CD4-positive, alpha-beta T cell treated with Interleukin-17A for 1 hour (primary cell): ENCODE data around the gene LAMA3.

Experiments
- DNase-seq: peaks from one replicate; pipeline ENCODE4 v3.0.0-alpha.2; 2020

Gene LAMA3

DNA sequence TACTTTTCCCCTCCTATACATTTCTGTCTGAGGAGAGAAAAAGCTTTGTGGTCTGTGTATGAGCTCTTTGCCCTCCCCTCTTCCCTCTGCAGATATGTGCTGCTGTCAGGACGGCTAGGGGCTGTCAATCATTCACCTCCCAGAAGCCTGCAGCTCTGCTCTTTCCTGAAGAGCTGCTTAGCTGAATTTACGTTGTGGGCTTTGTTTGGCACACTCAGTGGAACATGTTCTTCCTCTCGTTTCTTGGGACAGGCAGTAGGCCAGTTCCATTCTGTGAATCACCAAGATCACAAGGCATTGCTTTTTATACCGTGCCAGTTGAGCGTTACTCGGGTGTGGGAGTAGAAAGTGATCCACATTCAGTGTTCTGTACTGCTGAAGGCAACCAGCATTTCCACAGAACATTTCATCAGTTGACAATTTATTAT lies 136.7 kb downstream of the LAMA3 start:
- DNase-seq = no peak

DNA sequence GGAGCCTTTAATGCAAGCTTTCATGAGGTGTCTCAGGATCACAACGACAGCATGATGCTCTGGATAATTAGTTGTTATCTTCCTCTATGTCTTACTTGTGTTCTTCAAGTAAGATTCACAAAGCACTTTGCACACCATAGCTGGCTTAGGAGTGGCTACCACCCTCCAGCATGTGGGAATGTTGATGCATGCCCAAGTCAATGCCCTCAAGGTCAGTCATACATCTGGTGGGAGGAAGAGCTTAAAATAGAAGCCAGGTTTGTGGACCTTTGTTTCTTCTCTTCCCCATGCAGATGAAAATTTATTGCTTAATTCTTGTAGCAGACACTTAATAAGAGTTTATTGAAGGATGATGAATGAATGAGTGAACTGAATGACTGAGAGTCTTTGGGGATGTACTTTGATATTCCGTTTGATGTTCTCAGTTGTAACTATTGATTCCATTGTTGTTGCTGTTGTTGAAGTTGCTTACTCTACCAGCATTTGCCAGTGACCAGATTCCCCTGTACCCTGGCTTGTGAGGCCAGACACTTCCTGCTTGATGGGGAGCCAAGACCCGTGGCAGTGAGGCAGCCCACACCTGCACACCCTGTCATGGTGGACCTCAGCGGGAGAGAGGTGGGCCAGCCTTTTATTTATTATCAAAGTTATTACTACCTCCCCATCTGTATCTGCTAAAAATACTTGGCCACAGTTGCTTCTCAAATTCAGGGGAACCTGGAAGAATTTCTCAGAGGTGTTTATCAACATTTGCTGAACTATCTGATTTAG lies 137.8 kb downstream of the LAMA3 start:
- DNase-seq = no peak

DNA sequence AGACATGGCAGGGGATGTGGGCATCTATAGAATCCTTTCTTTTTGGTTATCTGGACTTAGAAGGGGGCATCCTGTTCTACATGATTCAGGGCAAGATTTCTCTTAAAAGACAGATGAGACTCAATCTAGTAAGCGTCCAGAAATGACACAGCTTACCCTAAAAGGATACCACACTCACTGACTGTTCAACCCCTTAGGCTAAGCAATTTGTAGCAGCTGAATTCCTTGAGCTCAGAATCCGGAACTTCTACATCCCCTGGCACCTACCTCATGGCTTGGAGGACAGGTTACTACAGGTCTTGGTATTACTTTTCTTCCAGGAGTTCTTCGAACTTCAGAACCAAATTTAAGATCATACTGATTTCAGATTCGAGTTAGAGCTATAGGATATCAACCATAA lies 138.4 kb downstream of the LAMA3 start:
- DNase-seq = no peak

DNA sequence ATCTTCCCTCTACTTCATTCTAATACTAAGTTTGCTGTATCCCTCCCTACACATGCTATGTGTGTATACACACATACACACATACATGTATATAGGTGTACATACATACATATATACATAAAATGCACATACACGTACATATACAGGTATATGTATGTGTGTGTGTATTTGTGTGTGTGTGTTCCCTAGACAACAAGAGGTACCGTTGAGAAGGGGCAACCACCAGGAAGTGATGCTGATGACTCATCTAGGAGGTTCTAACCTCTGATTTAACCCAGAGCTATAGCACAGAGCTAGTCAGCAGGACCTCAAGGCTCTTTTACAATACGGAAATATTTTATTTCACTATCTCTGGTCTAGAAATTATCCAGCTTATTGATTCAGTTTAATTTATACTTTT lies 139.2 kb downstream of the LAMA3 start:
- peak; percentile 91 for DNase-seq

DNA sequence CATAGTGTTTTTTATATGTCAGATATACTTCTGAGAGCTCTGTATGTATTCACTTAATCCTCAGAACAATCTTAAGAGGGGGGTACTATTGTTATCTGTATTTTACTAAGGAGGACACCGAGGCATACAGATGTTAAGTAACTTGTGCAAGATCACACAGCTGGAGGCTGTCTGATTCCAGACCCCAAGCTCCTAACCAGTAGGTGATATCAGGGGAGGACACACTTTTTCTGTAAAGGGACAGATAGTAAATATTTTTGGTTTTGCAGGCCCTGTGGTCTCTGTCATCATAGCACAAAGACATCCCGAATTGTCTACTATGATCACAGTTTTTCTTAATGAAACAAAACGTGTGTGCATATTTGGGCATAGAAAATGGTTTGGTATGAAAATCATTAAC lies 143.7 kb downstream of the LAMA3 start:
- no peak for DNase-seq

DNA sequence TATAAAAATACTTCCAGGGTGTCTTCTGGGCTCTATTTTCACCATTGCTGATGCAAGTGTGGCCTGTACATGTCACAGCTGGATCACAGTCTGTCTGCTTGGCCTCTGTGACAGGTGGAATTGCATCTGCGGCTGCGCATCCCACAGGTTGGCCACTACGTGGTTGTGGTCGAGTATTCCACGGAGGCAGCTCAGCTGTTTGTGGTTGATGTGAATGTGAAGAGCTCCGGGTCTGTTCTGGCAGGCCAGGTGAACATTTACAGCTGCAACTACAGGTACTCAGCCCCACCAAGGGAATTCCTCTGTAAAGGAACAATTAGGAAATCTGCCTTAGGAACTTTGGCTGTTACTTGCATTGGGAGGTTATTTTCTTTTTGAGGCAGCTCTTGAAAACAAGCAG lies 144.5 kb downstream of the LAMA3 start:
- no peak for DNase-seq

DNA sequence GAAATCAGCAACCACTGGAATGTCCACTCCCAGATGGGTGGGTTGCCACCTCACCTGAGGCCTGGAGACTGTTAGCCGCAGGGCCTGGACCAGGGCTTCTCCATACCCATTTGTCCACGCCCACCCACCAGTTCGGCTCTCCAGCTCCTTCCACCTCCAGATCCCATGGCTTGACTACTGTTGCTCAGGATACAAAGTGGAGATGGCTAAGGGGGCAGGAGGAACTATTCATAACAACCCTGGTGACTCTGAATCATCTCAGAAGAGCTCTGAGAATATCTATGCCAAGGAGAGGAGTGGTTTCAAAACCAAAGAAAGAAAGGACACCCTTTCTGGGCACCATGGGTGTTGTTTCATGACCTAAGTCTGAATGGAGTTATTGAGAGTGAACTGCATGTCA lies 145.8 kb downstream of the LAMA3 start:
- no peak for DNase-seq

DNA sequence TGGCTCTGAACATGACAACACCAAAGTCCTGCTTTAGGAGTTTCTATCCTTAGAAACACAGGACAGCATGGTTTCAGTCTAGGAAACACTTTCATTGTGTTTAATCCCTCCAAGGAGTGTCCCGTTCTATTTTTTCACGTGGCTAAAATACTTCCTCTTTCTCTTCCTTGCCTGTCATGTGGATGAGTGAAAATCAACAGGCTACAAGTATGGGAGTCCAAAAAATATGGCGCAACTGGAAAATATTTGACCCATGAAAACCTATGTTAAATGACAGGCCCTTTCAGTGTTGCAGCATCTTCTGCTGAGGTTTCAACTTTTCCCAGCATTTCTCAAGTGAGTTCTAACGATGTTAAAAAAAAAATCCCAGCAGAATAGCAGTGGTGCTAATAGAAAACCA lies 146.3 kb downstream of the LAMA3 start:
- DNase-seq = no peak

DNA sequence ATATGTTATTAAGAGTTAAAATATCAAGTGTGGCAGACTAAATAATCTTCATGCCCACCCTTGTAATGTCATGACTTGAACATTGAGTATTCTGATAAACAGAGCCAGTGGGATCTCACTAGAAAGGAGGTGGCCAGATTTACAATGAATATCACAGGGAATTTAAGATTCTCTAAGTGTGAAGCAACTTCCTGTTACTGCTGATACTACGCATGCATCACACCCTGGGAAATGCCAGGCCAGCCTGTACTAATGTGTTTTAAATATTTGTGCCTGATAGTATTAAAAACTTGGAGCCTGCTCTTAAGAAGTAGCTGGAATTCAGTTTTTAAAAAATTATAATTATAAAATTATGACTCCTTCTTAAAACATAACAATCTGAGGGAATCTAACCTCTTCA lies 148.3 kb downstream of the LAMA3 start:
- DNase-seq = peak; percentile 21

DNA sequence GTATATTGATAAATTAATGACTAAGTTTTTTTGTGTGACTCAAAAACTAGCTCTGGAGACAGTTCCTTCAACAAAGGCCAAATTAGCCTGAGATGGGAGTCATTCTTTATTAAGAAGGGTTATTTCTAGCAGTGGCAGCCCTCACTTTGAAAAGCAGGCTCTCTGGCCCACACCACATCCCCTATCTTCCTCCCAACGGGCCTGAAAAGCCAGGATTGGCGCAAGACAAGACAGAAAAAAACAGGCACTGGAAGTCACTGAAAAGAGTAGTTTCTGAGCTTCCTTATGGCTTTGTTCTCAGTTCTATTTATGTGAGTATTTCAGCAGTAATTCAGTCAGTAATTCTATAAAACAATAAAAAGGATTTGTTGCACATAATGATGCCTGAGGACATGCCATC lies 149.0 kb downstream of the LAMA3 start:
- DNase-seq = no peak

DNA sequence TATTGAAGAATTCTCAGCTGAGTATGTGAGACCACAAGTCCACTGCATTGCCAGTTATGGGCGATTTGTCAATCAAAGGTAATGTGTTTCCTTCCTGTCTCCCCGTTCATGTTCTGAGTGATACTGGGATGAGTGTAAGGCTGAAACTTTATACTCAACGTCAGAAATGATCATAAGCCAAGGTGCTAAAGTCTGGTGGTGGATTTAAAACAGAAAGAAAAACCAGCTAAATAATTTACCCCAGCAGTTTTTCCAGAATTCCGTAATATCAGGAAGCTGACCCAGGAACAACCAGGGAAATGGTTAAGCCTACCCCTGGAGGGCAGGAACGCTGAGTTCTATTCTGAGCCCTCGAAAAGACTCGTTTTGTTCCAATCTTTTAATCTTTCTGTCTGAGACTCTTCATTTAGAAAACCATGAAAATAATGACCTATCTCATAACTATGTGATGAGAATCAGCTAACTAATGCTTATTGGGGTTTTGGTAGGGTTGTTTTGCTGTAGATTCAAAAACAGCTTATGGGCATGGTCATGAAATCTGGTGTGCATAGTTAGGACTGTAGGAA lies 149.6 kb downstream of the LAMA3 start:
- DNase-seq = no peak

DNA sequence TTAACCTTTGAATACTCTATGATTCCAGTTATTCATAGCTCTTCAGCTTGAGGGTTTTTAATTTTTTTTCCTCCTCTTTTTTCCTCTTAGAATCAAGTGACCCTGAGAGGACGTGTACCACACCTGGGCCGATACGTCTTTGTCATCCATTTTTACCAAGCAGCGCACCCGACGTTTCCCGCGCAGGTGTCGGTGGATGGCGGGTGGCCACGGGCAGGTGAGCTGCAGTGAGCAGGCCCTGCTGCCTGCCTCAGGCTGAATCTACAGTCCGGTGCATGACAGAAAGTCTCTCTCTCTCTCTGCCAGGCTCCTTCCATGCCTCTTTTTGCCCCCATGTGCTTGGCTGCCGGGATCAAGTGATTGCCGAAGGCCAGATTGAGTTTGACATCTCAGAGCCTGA lies 153.1 kb downstream of the LAMA3 start:
- no peak for DNase-seq

DNA sequence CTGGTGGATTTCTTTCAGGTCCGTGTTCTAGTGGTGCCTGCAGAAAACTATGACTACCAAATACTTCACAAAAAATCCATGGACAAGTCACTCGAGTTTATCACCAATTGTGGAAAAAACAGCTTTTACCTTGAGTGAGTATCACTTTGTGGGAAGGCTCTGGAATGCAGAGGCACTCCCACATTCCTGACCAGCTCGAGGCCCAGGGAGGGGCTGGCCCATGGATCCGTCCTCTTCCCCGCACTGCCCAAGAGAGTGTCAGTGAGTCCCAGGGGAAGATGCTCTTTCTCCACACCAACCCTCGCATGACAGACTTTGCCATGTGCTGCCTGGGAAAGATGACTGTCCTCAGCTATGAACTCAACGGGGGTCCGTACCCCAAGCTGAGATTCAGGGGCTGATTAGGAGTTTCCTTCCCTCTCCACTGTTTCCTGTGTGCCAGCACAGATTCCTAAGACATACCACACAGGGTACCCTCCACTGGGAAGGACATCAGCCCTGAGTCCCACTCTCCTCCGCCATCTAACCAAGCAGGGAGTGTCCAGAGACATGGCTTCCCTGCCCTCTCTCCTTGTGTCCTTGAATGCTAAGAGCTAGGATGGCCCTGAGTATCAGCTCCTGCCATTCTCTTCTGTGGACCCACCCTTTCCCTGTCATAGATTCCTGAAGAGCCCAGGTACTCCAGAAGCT lies 155.9 kb downstream of the LAMA3 start:
- DNase-seq = no peak

DNA sequence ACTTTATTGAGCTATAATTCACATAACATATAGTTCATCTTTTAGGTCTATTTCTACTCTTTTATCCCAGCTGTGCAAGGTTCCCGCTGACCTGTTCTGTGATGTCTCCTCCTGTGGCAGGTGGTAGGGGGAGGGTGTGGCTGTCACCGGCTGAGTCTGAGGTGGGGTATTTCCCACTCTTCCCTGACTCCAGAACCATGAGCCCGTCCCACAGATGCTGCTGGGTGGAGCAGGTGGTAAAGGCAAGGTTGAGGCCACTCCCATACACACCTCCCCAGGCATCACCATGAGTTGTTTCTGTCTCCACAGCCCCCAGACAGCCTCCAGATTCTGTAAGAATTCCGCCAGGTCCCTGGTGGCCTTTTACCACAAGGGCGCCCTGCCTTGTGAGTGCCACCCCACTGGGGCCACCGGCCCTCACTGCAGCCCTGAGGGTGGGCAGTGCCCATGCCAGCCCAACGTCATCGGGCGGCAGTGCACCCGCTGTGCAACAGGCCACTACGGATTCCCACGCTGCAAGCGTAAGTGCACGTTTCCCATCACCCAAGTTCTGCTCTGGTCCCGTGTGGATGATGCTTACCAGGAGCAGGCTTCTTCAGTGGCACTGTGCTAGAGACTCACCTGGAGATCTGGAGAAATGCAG lies 156.9 kb downstream of the LAMA3 start:
- DNase-seq = no peak

DNA sequence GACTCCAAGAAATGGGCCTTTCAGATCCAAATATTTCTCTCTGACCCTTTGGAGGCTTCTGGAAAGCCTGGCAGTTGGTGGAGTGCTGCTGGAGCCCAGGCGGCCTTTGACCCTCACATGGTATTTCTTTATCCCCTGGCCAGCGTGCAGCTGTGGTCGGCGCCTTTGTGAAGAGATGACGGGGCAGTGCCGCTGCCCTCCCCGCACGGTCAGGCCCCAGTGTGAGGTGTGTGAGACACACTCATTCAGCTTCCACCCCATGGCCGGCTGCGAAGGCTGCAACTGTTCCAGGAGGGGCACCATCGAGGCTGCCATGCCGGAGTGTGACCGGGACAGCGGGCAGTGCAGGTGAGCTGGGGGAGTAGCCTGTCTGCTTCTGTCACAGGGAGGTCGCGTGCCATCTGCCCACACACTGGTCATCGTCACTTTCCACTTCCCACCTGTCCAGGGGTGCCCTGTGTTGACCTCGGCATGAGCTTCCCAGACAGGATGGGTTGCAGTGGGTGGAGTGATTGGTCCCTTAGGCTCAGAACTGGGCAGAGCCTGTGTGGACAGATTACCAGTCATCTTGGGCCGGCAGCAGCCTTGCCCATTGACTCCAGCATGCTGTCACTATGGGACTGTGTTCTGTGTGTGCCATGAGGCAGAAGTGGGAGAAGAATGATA lies 158.2 kb downstream of the LAMA3 start:
- DNase-seq = no peak

DNA sequence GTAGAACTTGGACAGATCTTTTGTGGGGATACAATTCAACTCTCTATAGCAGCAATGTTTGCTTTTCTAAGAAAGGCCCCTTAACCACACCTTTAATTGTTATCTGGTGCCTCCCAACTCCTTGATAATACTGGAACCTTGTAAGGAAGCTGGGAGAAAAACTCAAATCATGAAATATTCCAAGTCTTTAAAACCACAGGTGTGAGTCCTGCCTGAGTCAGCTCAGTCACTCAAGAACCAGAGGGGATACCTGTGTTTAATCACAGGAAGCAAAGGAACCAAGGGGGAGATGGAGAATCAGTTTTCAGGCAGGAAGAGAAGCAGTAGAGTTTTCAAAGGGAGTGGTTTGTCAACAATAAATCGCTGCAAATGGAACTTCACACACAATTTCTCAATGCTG lies 159.9 kb downstream of the LAMA3 start:
- no peak for DNase-seq

DNA sequence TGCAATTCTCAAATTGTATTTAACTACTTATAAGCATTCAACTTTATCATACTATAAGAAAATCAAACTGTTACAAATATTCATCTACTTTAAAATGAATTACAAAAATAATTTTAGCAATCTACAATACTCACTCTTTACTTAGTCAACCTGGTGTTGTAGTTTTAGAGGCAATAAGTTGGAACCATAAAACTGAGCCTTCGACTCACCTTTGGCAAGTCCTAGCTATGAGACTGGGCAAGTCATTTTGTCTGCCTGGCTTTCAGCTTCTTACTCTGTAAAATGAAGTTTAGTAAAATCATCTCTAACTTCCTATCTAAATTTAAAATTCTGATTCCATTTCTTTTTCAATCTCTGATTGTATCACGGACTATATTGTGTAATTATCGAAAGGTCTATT lies 161.0 kb downstream of the LAMA3 start:
- DNase-seq = no peak

DNA sequence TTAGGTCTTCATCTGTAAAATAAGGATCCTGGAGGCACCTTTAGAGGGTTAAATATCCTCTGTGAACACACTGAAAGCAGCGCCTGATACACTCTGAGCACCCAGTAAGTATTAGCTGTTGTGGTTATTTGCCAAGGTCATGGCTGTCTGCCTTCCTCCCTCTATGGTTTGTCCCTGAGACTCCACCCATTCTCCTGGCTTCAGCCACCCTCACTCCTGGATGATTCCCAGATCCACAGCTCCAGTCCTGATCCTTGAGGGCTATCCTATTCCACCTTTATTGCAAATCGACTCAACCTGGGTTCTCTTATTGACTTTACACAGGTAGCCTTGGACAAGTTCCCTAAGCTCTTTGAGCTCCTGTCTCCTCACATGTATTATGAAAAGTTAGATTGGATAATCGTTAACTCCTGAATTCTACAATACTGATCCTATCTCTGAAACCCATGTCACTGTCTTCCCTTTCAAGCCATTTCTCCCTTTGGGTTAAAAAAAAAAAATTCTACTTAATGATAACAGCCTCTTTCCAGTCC lies 162.3 kb downstream of the LAMA3 start:
- no peak for DNase-seq

DNA sequence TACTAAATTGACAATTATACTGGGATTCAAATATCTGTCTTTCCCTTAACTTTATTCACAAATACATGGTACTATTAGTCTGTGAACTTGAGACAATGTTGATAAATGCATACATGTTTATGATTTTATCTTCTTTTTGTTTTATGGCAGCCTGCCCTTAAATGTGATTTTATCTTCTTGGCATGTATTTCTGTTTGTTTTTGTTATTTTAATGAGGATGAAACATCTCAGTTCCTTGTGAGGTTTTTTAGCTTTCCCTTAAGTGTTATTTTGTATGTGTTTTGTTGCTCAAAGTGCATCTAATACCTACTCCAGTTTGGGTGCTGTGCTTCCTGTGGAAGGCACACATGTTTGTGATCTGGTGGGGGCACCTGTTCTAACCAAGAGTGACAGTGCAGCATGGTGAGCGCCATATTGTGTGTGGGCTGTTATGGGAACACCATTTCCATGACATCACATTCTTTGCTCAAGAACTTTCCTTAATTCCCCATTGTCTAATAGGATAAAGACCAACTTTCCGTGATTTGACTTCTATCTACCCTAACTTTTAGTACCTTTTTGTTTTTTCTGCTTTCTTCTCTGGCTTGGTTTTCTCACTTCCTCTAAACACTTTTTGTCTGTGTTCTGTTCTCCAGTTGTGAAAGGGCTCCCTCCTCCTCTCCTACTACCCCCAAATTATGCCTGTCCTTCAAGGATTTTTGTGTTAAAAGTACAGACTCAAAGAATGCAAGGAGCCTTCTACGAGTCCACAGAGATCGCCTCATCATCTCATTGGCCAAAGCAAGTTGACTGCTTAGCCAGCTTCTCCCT lies 163.2 kb downstream of the LAMA3 start:
- no peak for DNase-seq

DNA sequence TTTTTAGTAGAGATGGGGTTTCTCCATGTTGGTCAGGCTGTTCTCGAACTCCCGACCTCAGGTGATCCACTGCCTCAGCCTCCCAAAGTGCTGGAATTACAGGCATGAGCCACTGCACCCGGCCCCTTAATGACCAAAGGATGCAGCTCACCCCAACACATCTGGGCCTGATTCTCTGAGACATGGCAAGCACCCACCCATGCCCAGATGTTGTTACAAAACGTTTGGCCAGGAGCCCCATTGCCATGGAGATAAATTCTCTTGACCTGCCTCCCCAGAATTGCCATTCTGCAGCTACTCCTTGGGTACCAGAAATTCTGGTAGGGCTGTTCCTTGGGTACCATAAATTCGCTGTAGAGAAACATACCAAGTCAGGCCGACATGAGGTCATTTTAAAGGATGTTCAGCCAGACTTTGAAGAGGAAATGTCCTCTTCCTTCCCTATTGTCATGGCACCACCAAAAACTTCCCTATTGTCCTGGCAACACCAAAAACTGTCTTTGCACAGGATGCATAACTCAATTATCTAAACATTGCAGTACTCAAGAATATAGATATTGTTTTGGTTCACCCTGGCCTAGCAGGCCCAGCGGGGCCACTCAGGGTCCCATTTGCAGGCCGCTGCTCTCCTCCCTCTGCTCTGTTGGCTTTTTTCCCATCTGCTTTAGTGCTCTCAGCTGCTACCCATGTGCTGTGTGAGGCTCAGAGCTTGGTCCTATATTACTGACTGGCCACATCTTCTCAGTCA lies 164.4 kb downstream of the LAMA3 start:
- DNase-seq = no peak

DNA sequence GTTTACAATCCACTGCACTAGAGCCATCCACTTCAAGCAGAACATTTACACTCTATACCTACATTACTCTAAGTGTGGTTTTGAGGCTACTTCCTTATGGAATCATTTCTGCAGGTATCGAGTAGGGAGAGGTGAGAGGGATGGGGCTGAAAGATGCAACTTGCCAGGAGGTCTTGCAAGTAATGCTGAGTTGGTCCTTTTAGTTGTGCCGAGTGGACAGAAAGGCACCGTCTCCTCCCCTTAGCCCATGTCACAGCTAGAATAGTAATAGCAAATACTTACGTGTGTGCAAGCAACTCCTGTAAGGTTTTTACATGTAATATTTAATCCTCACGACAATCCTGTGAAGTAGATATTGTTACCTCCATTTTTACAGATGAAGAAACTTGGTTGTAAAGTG lies 166.5 kb downstream of the LAMA3 start:
- DNase-seq = no peak
